Activated T-cell treated with anti-CD3 and anti-CD28 coated beads, Interleukin-2, amount 50 U/mL, for 72 hours (primary cell): ENCODE results near the gene KMT2C. TPM values are rescaled to one million over a fixed set of nuclear protein-coding genes. Genes with fewer than 3 reads are reported as not detected.
"Not testable (repeated sequence)": the region's sequence is repeated elsewhere in the genome, so short reads cannot be mapped to it uniquely, and the experiment has no call there.

Experiments used
- ATAC-seq, 2 donors: fragments of 150-1000 bp; cut with Tn5 transposase; replicated peaks in 1 of 2; 2 replicates each; pipeline ENCODE4 v1.10.0; 2021; ENCODE audit warnings: moderate library complexity in 2 of 2, mild to moderate bottlenecking in 1 of 2
- DNase-seq, 2 donors: peaks; one replicate each; pipeline ENCODE4 v3.0.0; 2021 to 2022; ENCODE audit warnings: mixed read lengths in 1 of 2
- H3K27ac Mint-ChIP-seq: one replicate; pipeline ENCODE4 v1.8.0; 2022; ENCODE audit warnings: mild to moderate bottlenecking, moderate library complexity, mixed read lengths
- H3K27me3 Mint-ChIP-seq: one replicate; pipeline ENCODE4 v1.8.0; 2022; ENCODE audit warnings: low read depth, mixed read lengths
- H3K36me3 Mint-ChIP-seq, 2 donors: one replicate each; pipeline ENCODE4 v1.8.0; 2022; ENCODE audit warnings: mixed read lengths in 2 of 2, mild to moderate bottlenecking in 1 of 2; ENCODE audit not compliant: insufficient read depth in 2 of 2
- H3K4me1 Mint-ChIP-seq: one replicate; pipeline ENCODE4 v1.8.0; 2022; ENCODE audit warnings: low read depth, mixed read lengths
- H3K4me3 Mint-ChIP-seq, 2 donors: one replicate each; pipeline ENCODE4 v1.8.0; 2022; ENCODE audit warnings: mild to moderate bottlenecking in 2 of 2, mixed read lengths in 2 of 2, moderate library complexity in 2 of 2
- H3K9me3 Mint-ChIP-seq, 2 donors: one replicate each; pipeline ENCODE4 v1.8.0; 2022; ENCODE audit warnings: mixed read lengths in 2 of 2
- total RNA-seq, 2 donors: library from RNA; stranded (reverse); gene quantifications; one replicate each; pipeline ENCODE4 v1.2.3, GENCODE V29; 2022

Gene KMT2C
- total RNA-seq, result 10 to 100 TPM; 55.6 to 60.2 TPM

GRCh38 chr7:152435384-152436110 is at the start of gene KMT2C:
TSS of gene KMT2C (minus strand) at chr7:152436003. CDS start at chr7:152435786, 217 bp downstream.
- peak; percentile 57 to 59 for DNase-seq

GRCh38 chr7:152481082-152481481 is 45.3 kb upstream of the KMT2C start:
- Mint-ChIP-seq H3K36me3 (no peaks in the 10 kb centered on the region), H3K9me3 (no peaks in the 10 kb centered on the region), H3K27ac (no peak overlapping the region), H3K4me3 (no peak overlapping the region), H3K27me3 (no peaks in the 10 kb centered on the region), H3K4me1 (no peaks in the 10 kb centered on the region)
- DNase-seq (no peak), ATAC-seq (no peak)

More at GRCh38 chr7:152435384-152436110, at the start of gene KMT2C:
- ATAC-seq, result peak; percentile 40 to 44
- Mint-ChIP-seq H3K27ac (peak within 1 kb of the TSS; percentile 96), H3K9me3 (no peaks in the 10 kb centered on the region), H3K36me3 (no peaks in the 10 kb centered on the region), H3K27me3 (no peaks in the 10 kb centered on the region), H3K4me3 (peak within 1 kb of the TSS; percentile 85 to 95), H3K4me1 (peaks cover 43% of the 10 kb centered on the region)

- ATAC-seq, result no peak
- no peak overlapping the region for H3K27ac Mint-ChIP-seq
- H3K4me3 Mint-ChIP-seq, result no peak overlapping the region
- H3K9me3 Mint-ChIP-seq, result no peaks in the 10 kb centered on the region
- no peaks in the 10 kb centered on the region for H3K4me1 Mint-ChIP-seq
- no peaks in the 10 kb centered on the region for H3K27me3 Mint-ChIP-seq
- DNase-seq, result no peak
- no peaks in the 10 kb centered on the region for H3K36me3 Mint-ChIP-seq
These were observed 44.9 kb upstream of the KMT2C start for GRCh38 chr7:152480664-152481063.

GRCh38 chr7:152479595-152479994 is 43.8 kb upstream of the KMT2C start:
- ATAC-seq (no peak), DNase-seq (no peak)
- Mint-ChIP-seq H3K4me1 (no peaks in the 10 kb centered on the region), H3K9me3 (no peaks in the 10 kb centered on the region), H3K4me3 (no peak overlapping the region), H3K27ac (no peak overlapping the region), H3K27me3 (no peaks in the 10 kb centered on the region), H3K36me3 (no peaks in the 10 kb centered on the region)

- H3K36me3 Mint-ChIP-seq, result no peaks in the 10 kb centered on the region
- H3K4me3 Mint-ChIP-seq, result no peak overlapping the region
- no peaks in the 10 kb centered on the region for H3K27me3 Mint-ChIP-seq
- DNase-seq (no peak), ATAC-seq (no peak)
- no peak overlapping the region for H3K27ac Mint-ChIP-seq
- H3K9me3 Mint-ChIP-seq, result no peaks in the 10 kb centered on the region
- no peaks in the 10 kb centered on the region for H3K4me1 Mint-ChIP-seq
These were observed 42.3 kb upstream of the KMT2C start for GRCh38 chr7:152478140-152478539.

- Mint-ChIP-seq H3K9me3 (no peaks in the 10 kb centered on the region), H3K36me3 (no peaks in the 10 kb centered on the region), H3K4me3 (no peak overlapping the region), H3K27me3 (no peaks in the 10 kb centered on the region), H3K4me1 (no peaks in the 10 kb centered on the region), H3K27ac (no peak overlapping the region)
- ATAC-seq (no peak), DNase-seq (no peak)
These were observed 41.3 kb upstream of the KMT2C start for GRCh38 chr7:152477079-152477478.

- no peak overlapping the region for H3K4me3 Mint-ChIP-seq
- no peaks in the 10 kb centered on the region for H3K27me3 Mint-ChIP-seq
- no peaks in the 10 kb centered on the region for H3K4me1 Mint-ChIP-seq
- peaks cover 0 to under 1% of the 10 kb centered on the region in 2 donors for H3K36me3 Mint-ChIP-seq
- no peak for DNase-seq
- peaks cover 0 to under 1% of the 10 kb centered on the region in 2 donors for H3K9me3 Mint-ChIP-seq
- H3K27ac Mint-ChIP-seq, result no peak overlapping the region
- ATAC-seq, result no peak
These were observed 40.7 kb upstream of the KMT2C start for GRCh38 chr7:152476551-152476950.

GRCh38 chr7:152471023-152471620 is 35.3 kb upstream of the KMT2C start:
- H3K4me3 Mint-ChIP-seq, H3K9me3 Mint-ChIP-seq, H3K27ac Mint-ChIP-seq, DNase-seq, H3K4me1 Mint-ChIP-seq, ATAC-seq, H3K27me3 Mint-ChIP-seq: not testable (repeated sequence)
- peaks cover 3 to 14% of the 10 kb centered on the region in 2 donors for H3K36me3 Mint-ChIP-seq

GRCh38 chr7:152470251-152471022 is 34.6 kb upstream of the KMT2C start:
- H3K27ac Mint-ChIP-seq, H3K9me3 Mint-ChIP-seq, ATAC-seq, DNase-seq, H3K27me3 Mint-ChIP-seq, H3K4me1 Mint-ChIP-seq, H3K4me3 Mint-ChIP-seq: not testable (repeated sequence)
- peaks cover 3 to 14% of the 10 kb centered on the region in 2 donors for H3K36me3 Mint-ChIP-seq

GRCh38 chr7:152469576-152469975 is 33.8 kb upstream of the KMT2C start:
- not testable (repeated sequence) for H3K27ac Mint-ChIP-seq, H3K4me1 Mint-ChIP-seq, ATAC-seq, H3K9me3 Mint-ChIP-seq, H3K27me3 Mint-ChIP-seq, H3K4me3 Mint-ChIP-seq, DNase-seq
- H3K36me3 Mint-ChIP-seq, result peaks cover 3 to 14% of the 10 kb centered on the region in 2 donors

- no peak for ATAC-seq
- Mint-ChIP-seq H3K4me3 (no peak overlapping the region), H3K27ac (no peak overlapping the region), H3K4me1 (peaks cover 12% of the 10 kb centered on the region), H3K9me3 (peaks cover 2 to 4% of the 10 kb centered on the region in 2 donors), H3K27me3 (no peaks in the 10 kb centered on the region), H3K36me3 (peaks cover 3 to 14% of the 10 kb centered on the region in 2 donors)
- no peak for DNase-seq
These were observed 31.4 kb upstream of the KMT2C start for GRCh38 chr7:152467225-152467624.

GRCh38 chr7:152465119-152465387 is 29.2 kb upstream of the KMT2C start:
- H3K4me1 Mint-ChIP-seq, result peaks cover 12% of the 10 kb centered on the region
- no peak for ATAC-seq
- no peak for DNase-seq
- H3K4me3 Mint-ChIP-seq, result peak overlapping the region; percentile 88 to 95
- H3K27me3 Mint-ChIP-seq, result no peaks in the 10 kb centered on the region
- no peaks in the 10 kb centered on the region for H3K9me3 Mint-ChIP-seq
- H3K36me3 Mint-ChIP-seq, result peaks cover under 1% of the 10 kb centered on the region in 2 donors
- peak overlapping the region; percentile 94 for H3K27ac Mint-ChIP-seq

GRCh38 chr7:152464312-152465118 is 28.7 kb upstream of the KMT2C start:
- DNase-seq (peak; percentile 79 to 83), ATAC-seq (peak; percentile 43 to 52)
- H3K4me3 Mint-ChIP-seq, result peak overlapping the region; percentile 88 to 95
- no peaks in the 10 kb centered on the region for H3K9me3 Mint-ChIP-seq
- H3K4me1 Mint-ChIP-seq, result peaks cover 12% of the 10 kb centered on the region
- H3K36me3 Mint-ChIP-seq, result no peaks in the 10 kb centered on the region
- H3K27ac Mint-ChIP-seq, result peak overlapping the region; percentile 94
- H3K27me3 Mint-ChIP-seq, result no peaks in the 10 kb centered on the region
